Spleen (tissue), 11 donors: ENCODE measurements around the gene TICRR. TPM values are rescaled to one million over a fixed set of nuclear protein-coding genes. Genes with fewer than 3 reads are reported as not detected.

Experiments used
- DNase-seq: peaks from one replicate; pipeline ENCODE4 v3.0.0-alpha.2; 2020
- H3K27ac ChIP-seq, 8 donors: fragments of 200-600 bp; sonication (generic) in 7 of 8; 1 replicate in 4 of 8; 2 replicates in 4 of 8; pipeline versions ENCODE4 v1.5.0 to v1.8.0; 2016 to 2021; ENCODE audit warnings: inconsistent platforms in 4 of 8, mild to moderate bottlenecking in 4 of 8, moderate library complexity in 1 of 8
- H3K27me3 ChIP-seq, 7 donors: fragments of 200-600 bp; sonication (generic) in 6 of 7; replicated peaks in 1 of 7; 1 replicate in 4 of 7; 2 replicates in 3 of 7; pipeline versions ENCODE4 v1.5.0 to v1.8.0; 2016 to 2021; ENCODE audit warnings: inconsistent platforms in 3 of 7, mild to moderate bottlenecking in 1 of 7
- H3K36me3 ChIP-seq, 6 donors: fragments of 200-600 bp; sonication (generic) in 5 of 6; 1 replicate in 4 of 6; 2 replicates in 2 of 6; pipeline versions ENCODE4 v1.5.0 to v1.8.0; 2016 to 2021; ENCODE audit warnings: inconsistent platforms in 2 of 6
- H3K4me1 ChIP-seq, 6 donors: fragments of 200-600 bp; sonication (generic) in 5 of 6; 1 replicate in 3 of 6; 2 replicates in 3 of 6; pipeline versions ENCODE4 v1.5.0 to v1.8.0; 2016 to 2021; ENCODE audit warnings: inconsistent platforms in 3 of 6
- H3K4me3 ChIP-seq, 8 donors: fragments of 200-600 bp; sonication (generic) in 7 of 8; 1 replicate in 4 of 8; 2 replicates in 4 of 8; pipeline versions ENCODE4 v1.5.0 to v1.8.0; 2016 to 2021; ENCODE audit warnings: inconsistent platforms in 4 of 8, mild to moderate bottlenecking in 4 of 8, moderate library complexity in 2 of 8
- H3K9me3 ChIP-seq, 8 donors: fragments of 200-600 bp; sonication (generic) in 7 of 8; 1 replicate in 4 of 8; 2 replicates in 4 of 8; pipeline versions ENCODE4 v1.5.0 to v1.8.0; 2016 to 2021; ENCODE audit warnings: inconsistent platforms in 4 of 8
- CTCF ChIP-seq, 11 experiments: fragments of 200-600 bp in 7 of 11; fragments of 450-650 bp in 4 of 11; sonication (generic) in 4 of 11; IDR thresholded peaks in 8 of 11; conservative IDR thresholded peaks in 3 of 11; 1 replicate in 7 of 11; 2 replicates in 4 of 11; pipeline versions ENCODE4 v1.4.0 to v1.8.0; 2016 to 2021; ENCODE audit warnings: antibody characterized with exemption in 11 of 11, inconsistent platforms in 4 of 11, mild to moderate bottlenecking in 1 of 11
- POLR2A ChIP-seq, 3 donors: fragments of 450-650 bp; IDR thresholded peaks; one replicate each; pipeline ENCODE4 v1.5.1; 2017; ENCODE audit warnings: antibody characterized with exemption in 3 of 3, mild to moderate bottlenecking in 1 of 3
- POLR2AphosphoS5 ChIP-seq, 3 donors: sonication (generic); formaldehyde crosslinking; IDR thresholded peaks; one replicate each; pipeline ENCODE4 v1.5.1; 2017; ENCODE audit warnings: antibody characterized with exemption in 3 of 3
- WGBS, 5 donors: extraction: QIAGEN DNeasy Blood & Tissue Kit in 3 of 5; methylation state at CpG; one replicate each; pipeline versions ENCODE4 v1.1.5 to v1.1.7; 2013 to 2018; 5-methylcytosine and 5-hydroxymethylcytosine counted together
- intact Hi-C: fragments of 100-400 bp; cut with DNase I; formaldehyde crosslinking; loops from one replicate; pipeline ENCODE4 v1.15.0; 2023; ENCODE audit warnings: low total_unique reads
- polyA plus RNA-seq, 3 donors: library from polyadenylated mRNA; stranded (reverse); fragments of 200-250 nt; gene quantifications; one replicate each; pipeline ENCODE4 v1.2.1, GENCODE V29; 2013
- total RNA-seq, 7 donors: library from RNA; depleted of rRNA in 3 of 7; stranded (reverse); fragments of >200 nt in 3 of 7; fragmentation: NEBNext Ultra II Directional in 4 of 7; extraction: Animal tissue kit (Norgen Biotek cat#: 25700) in 4 of 7; gene quantifications; one replicate each; pipeline versions ENCODE4 v1.1.0 to v1.2.1, GENCODE V29; 2016 to 2021
- donor health status: healthy with polysubstance abuse.
- donor health status: DM: no; HTN: no; CAD: no; lungs with moderate emphysema.
- donor health status: DM: no; HTN: no; CAD: no.
- donor health status: Bipolar disorder and iron deficiency.
- donor health status: healthy.
- donor health status: DM: no; HTN: no; CAD: no.
- donor health status: DM: yes; HTN: yes; CAD: no.

Gene TICRR
- total and polyA plus RNA-seq, 10 donors = 0.22 to 3.0 (median 1.00) TPM

- intact Hi-C loops = no loop called here
Measured at GRCh38 chr15:89633585-89633984, 58.3 kb downstream of the TICRR start.

GRCh38 chr15:89640245-89640644, 65.0 kb downstream of the TICRR start:
- Histone ChIP-seq H3K27me3 (no peaks in the 10 kb centered on the region), H3K4me3 (no peak overlapping the region), H3K27ac (no peak overlapping the region), H3K9me3 (no peaks in the 10 kb centered on the region), H3K4me1 (no peaks in the 10 kb centered on the region), H3K36me3 (no peaks in the 10 kb centered on the region)
- TF ChIP-seq POLR2AphosphoS5 (IDR thresholded peaks at IDR 0.05) (no peak), CTCF (IDR thresholded peaks at IDR 0.05 in 8 of 11, conservative IDR thresholded peaks at IDR 0.05 in 3 of 11) (no peak), POLR2A (IDR thresholded peaks at IDR 0.05) (no peak)
- no peak for DNase-seq
- intact Hi-C loops = no loop called here
- 95 to 99% (median 95%) methylated on average over 5 of the region's 5 CpGs for WGBS, 5 donors

More at GRCh38 chr15:89633585-89633984, 58.3 kb downstream of the TICRR start:
- H3K4me3 ChIP-seq = no peak overlapping the region
- H3K27me3 ChIP-seq = no peaks in the 10 kb centered on the region
- peaks cover 0 to 50% (median 7%) of the 10 kb centered on the region in 6 donors for H3K36me3 ChIP-seq
- 94 to 95% (median 94%) methylated on average over 23 of the region's 23 CpGs for WGBS, 5 donors
- DNase-seq = no peak
- no peaks in the 10 kb centered on the region for H3K4me1 ChIP-seq
- H3K9me3 ChIP-seq = peaks cover 0 to 8% (median 0%) of the 10 kb centered on the region in 8 donors
- no peak for TF ChIP-seq POLR2AphosphoS5 (IDR thresholded peaks at IDR 0.05)
- no peak for TF ChIP-seq CTCF (IDR thresholded peaks at IDR 0.05 in 8 of 11, conservative IDR thresholded peaks at IDR 0.05 in 3 of 11)
- no peak for TF ChIP-seq POLR2A (IDR thresholded peaks at IDR 0.05)
- H3K27ac ChIP-seq = no peak overlapping the region

DNA sequence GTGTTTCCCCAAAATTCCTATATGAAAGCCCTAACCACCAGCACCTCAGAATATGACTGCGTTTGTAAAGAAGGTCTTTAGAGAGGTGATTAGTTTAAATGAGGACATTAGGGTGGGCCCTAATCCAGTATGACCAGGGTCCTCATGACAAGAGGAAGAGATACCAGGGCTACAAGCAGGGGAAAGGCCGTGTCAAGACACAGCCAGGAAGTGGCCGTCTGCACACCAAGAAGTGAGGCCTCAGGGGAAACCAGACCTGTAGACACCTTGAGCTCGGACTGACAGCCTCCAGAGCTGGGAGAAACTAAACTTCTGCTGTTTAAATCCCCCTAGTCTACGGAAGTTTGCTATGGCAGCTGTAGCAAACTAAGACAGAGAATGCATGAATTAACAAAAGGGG, 65.8 kb downstream of the TICRR start:
- Histone ChIP-seq H3K4me3 (no peak overlapping the region), H3K27ac (no peak overlapping the region), H3K4me1 (no peaks in the 10 kb centered on the region), H3K27me3 (no peaks in the 10 kb centered on the region), H3K9me3 (no peaks in the 10 kb centered on the region), H3K36me3 (no peaks in the 10 kb centered on the region)
- TF ChIP-seq POLR2A (IDR thresholded peaks at IDR 0.05) (no peak), CTCF (IDR thresholded peaks at IDR 0.05 in 8 of 11, conservative IDR thresholded peaks at IDR 0.05 in 3 of 11) (no peak), POLR2AphosphoS5 (IDR thresholded peaks at IDR 0.05) (no peak)
- no peak for DNase-seq
- intact Hi-C loops = no loop called here
- WGBS, 5 donors = 58 to 73% (median 64%) methylated on average over 5 of the region's 5 CpGs

GRCh38 chr15:89642106-89642505, 66.8 kb downstream of the TICRR start:
- Histone ChIP-seq H3K27ac (no peak overlapping the region), H3K27me3 (peaks cover 0 to 6% (median 0%) of the 10 kb centered on the region in 7 donors), H3K4me1 (peaks cover 0 to 2% (median 0%) of the 10 kb centered on the region in 6 donors), H3K9me3 (no peaks in the 10 kb centered on the region), H3K36me3 (no peaks in the 10 kb centered on the region), H3K4me3 (no peak overlapping the region)
- DNase-seq = no peak
- TF ChIP-seq POLR2AphosphoS5 (IDR thresholded peaks at IDR 0.05) = no peak
- no peak for TF ChIP-seq POLR2A (IDR thresholded peaks at IDR 0.05)
- TF ChIP-seq CTCF (IDR thresholded peaks at IDR 0.05 in 8 of 11, conservative IDR thresholded peaks at IDR 0.05 in 3 of 11) = no peak
- 93 to 97% (median 96%) methylated on average over 9 to 16 of the region's 16 CpGs for WGBS, 5 donors
- intact Hi-C loops = no loop called here
